PC-3 (cell line): ENCODE results near the gene VARS2.

Source experiments
- EZH2 ChIP-seq: fragments of 300-600 bp; sonication (generic); IDR thresholded peaks from one replicate; pipeline ENCODE4 v1.6.1; 2017; ENCODE audit warnings: antibody characterized with exemption, mild to moderate bottlenecking, low read length; ENCODE audit not compliant: unreplicated experiment
- EZH2phosphoT487 ChIP-seq: fragments of 300-600 bp; sonication (generic); IDR thresholded peaks from 2 replicates; pipeline ENCODE4 v1.6.1; 2018; ENCODE audit warnings: mild to moderate bottlenecking, antibody characterized with exemption, low read length, borderline replicate concordance
- TF ChIP-seq, protein P1 (sequence below): fragments of 300-600 bp; sonication (generic); conservative IDR thresholded peaks from 2 replicates; pipeline ENCODE4 v1.5.1; 2017; ENCODE audit warnings: antibody characterized with exemption, low read depth, mild to moderate bottlenecking, low read length

DNA sequence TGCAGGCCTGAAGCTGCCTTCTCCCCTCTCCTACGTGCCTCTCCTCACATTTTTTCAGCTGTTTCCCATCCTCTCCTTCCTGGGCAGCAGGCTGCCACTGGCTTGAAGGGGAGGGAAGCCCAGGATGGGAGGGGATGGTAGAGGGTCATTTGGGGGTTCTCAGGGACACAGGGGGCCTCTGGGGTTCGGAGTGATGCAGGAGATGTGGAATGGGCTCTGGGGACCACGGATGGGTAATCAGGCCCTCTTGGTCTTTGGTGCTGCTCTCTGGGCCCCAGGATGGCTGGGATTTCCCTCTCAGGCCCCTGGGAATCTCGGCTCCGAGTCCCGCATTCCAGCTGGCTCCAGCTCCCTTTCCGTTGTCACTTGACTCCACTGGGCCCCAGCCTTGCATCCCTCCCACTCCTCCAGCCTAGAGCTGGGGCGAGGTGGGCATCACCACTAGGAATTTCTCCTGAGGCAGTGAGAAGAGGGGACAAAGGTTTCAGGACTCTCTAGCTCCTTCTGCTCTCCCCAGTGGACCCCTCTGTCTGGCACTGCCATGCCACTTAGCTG, 31.8 kb upstream of the VARS2 start:
- TF ChIP-seq EZH2, result no peak
- TF ChIP-seq, protein P1, sequence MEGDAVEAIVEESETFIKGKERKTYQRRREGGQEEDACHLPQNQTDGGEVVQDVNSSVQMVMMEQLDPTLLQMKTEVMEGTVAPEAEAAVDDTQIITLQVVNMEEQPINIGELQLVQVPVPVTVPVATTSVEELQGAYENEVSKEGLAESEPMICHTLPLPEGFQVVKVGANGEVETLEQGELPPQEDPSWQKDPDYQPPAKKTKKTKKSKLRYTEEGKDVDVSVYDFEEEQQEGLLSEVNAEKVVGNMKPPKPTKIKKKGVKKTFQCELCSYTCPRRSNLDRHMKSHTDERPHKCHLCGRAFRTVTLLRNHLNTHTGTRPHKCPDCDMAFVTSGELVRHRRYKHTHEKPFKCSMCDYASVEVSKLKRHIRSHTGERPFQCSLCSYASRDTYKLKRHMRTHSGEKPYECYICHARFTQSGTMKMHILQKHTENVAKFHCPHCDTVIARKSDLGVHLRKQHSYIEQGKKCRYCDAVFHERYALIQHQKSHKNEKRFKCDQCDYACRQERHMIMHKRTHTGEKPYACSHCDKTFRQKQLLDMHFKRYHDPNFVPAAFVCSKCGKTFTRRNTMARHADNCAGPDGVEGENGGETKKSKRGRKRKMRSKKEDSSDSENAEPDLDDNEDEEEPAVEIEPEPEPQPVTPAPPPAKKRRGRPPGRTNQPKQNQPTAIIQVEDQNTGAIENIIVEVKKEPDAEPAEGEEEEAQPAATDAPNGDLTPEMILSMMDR, result no peak
- TF ChIP-seq EZH2phosphoT487, result no peak
